HEK293 (cell line): Measurements from ENCODE around the gene TAS1R2.
"Not testable (repeated sequence)": the region's sequence is repeated elsewhere in the genome, so short reads cannot be mapped to it uniquely, and the experiment has no call there.

ENCODE experiments used
- CTCF ChIA-PET: fragments of 350-600 bp; formaldehyde crosslinking; extraction: SDS; loops from one replicate; lab custom pipeline; 2021; ENCODE audit warnings: antibody characterized with exemption; lab: Yijun Ruan, JAX
- POLR2A ChIA-PET: fragments of 300-600 bp; formaldehyde crosslinking; extraction: SDS; loops from one replicate; lab custom pipeline; 2020; ENCODE audit warnings: antibody characterized with exemption, inconsistent platforms; lab: Yijun Ruan, JAX
- H3K27ac ChIP-seq: fragments of 200-500 bp; sonication (Bioruptor generic); 2 replicates; pipeline ENCODE4 v1.5.1; 2014; ENCODE audit warnings: low read depth, low read length, control low read depth, inconsistent platforms; ENCODE audit errors: extremely low read depth
- H3K36me3 ChIP-seq, 2 experiments: fragments of 200-500 bp in 1 of 2; sonication (Bioruptor generic) in 1 of 2; 1 replicate in 1 of 2; 2 replicates in 1 of 2; pipeline ENCODE4 v1.5.1; 2014 to 2017; ENCODE audit warnings: inconsistent platforms in 2 of 2, low read length in 2 of 2; ENCODE audit not compliant: control insufficient read depth in 2 of 2, insufficient read depth in 1 of 2
- H3K4me1 ChIP-seq: fragments of 200-500 bp; sonication (Bioruptor generic); 2 replicates; pipeline ENCODE4 v1.5.1; 2014; ENCODE audit warnings: mild to moderate bottlenecking, low read length, inconsistent platforms; ENCODE audit not compliant: control insufficient read depth, insufficient read depth
- H3K4me3 ChIP-seq: 2 replicates; pipeline ENCODE4 v1.5.1; 2011; ENCODE audit warnings: low read depth, mild to moderate bottlenecking, control low read depth, low read length, moderate library complexity
- H3K9me3 ChIP-seq: fragments of 200-500 bp; sonication (Bioruptor generic); 2 replicates; pipeline ENCODE4 v1.5.1; 2014; ENCODE audit warnings: low read depth, low read length, inconsistent platforms; ENCODE audit not compliant: control insufficient read depth, insufficient read depth
- KLF10 ChIP-seq: fragments of 450-650 bp; IDR thresholded peaks from 2 replicates; pipeline ENCODE4 v1.5.1; 2018; ENCODE audit warnings: missing biosample characterization, mild to moderate bottlenecking, missing genetic modification characterization
- KLF8 ChIP-seq: fragments of 450-650 bp; formaldehyde crosslinking; IDR thresholded peaks from 2 replicates; pipeline ENCODE4 v1.5.1; 2016; ENCODE audit warnings: missing biosample characterization, missing genetic modification characterization
- OSR2 ChIP-seq: fragments of 450-650 bp; formaldehyde crosslinking; IDR thresholded peaks from 2 replicates; pipeline ENCODE4 v1.5.1; 2016; ENCODE audit warnings: missing biosample characterization, missing genetic modification characterization
- SETDB1 ChIP-seq: IDR thresholded peaks from one replicate; pipeline ENCODE4 v1.6.1; 2017; ENCODE audit warnings: mild to moderate bottlenecking, low read length, moderate library complexity, mixed read lengths; ENCODE audit not compliant: insufficient read length
- TRIM28 ChIP-seq: IDR thresholded peaks from 2 replicates; pipeline ENCODE4 v1.6.1; 2011; ENCODE audit warnings: low read length, control low read depth, borderline replicate concordance
- ZNF132 ChIP-seq: fragments of 450-650 bp; formaldehyde crosslinking; IDR thresholded peaks from 2 replicates; pipeline ENCODE4 v1.5.1; 2017; ENCODE audit warnings: missing biosample characterization, missing genetic modification characterization, borderline replicate concordance
- ZNF146 ChIP-seq: fragments of 450-650 bp; formaldehyde crosslinking; IDR thresholded peaks from 2 replicates; pipeline ENCODE4 v1.5.1; 2016; ENCODE audit warnings: missing biosample characterization, missing genetic modification characterization
- ZNF549 ChIP-seq: fragments of 450-650 bp; IDR thresholded peaks from 2 replicates; pipeline ENCODE4 v1.5.1; 2018; ENCODE audit warnings: missing biosample characterization, missing genetic modification characterization, mild to moderate bottlenecking, inconsistent platforms, moderate library complexity
- ZNF596 ChIP-seq: fragments of 450-650 bp; IDR thresholded peaks from 2 replicates; pipeline ENCODE4 v1.5.0; 2018; ENCODE audit warnings: missing biosample characterization, mild to moderate bottlenecking, missing genetic modification characterization, moderate library complexity
- ZNF624 ChIP-seq: fragments of 450-650 bp; formaldehyde crosslinking; IDR thresholded peaks from 2 replicates; pipeline ENCODE4 v1.5.1; 2017; ENCODE audit warnings: missing biosample characterization, missing genetic modification characterization
- ZNF747 ChIP-seq: fragments of 450-650 bp; formaldehyde crosslinking; IDR thresholded peaks from 2 replicates; pipeline ENCODE4 v1.5.1; 2016; ENCODE audit warnings: missing biosample characterization, missing genetic modification characterization
- ZNF837 ChIP-seq: fragments of 450-650 bp; formaldehyde crosslinking; IDR thresholded peaks from 2 replicates; pipeline ENCODE4 v1.5.1; 2016; ENCODE audit warnings: missing biosample characterization, missing genetic modification characterization
- ZXDB ChIP-seq: fragments of 450-650 bp; formaldehyde crosslinking; IDR thresholded peaks from 2 replicates; pipeline ENCODE4 v1.5.1; 2016; ENCODE audit warnings: missing biosample characterization, missing genetic modification characterization
- TF ChIP-seq, protein P1 (sequence below): fragments of 450-650 bp; formaldehyde crosslinking; IDR thresholded peaks from 2 replicates; pipeline ENCODE4 v1.5.1; 2016; ENCODE audit warnings: missing biosample characterization, missing genetic modification characterization, low read depth
- TF ChIP-seq, protein P2 (sequence below): fragments of 450-650 bp; formaldehyde crosslinking; optimal IDR thresholded peaks from 2 replicates; pipeline ENCODE3; 2016; ENCODE audit warnings: missing biosample characterization, mild to moderate bottlenecking, missing genetic modification characterization
- TF ChIP-seq, protein P3 (sequence below): fragments of 450-650 bp; formaldehyde crosslinking; IDR thresholded peaks from 2 replicates; pipeline ENCODE4 v1.5.1; 2016; ENCODE audit warnings: missing biosample characterization, missing genetic modification characterization
- TF ChIP-seq, protein P4 (sequence below): fragments of 450-650 bp; formaldehyde crosslinking; IDR thresholded peaks from 2 replicates; pipeline ENCODE4 v1.5.1; 2017; ENCODE audit warnings: missing biosample characterization, missing genetic modification characterization
- TF ChIP-seq, protein P5 (sequence below): fragments of 450-650 bp; formaldehyde crosslinking; IDR thresholded peaks from 2 replicates; pipeline ENCODE4 v1.5.1; 2017; ENCODE audit warnings: missing biosample characterization, missing genetic modification characterization
- TF ChIP-seq, protein P6 (sequence below): fragments of 450-650 bp; formaldehyde crosslinking; IDR thresholded peaks from 2 replicates; pipeline ENCODE4 v1.5.1; 2016; ENCODE audit warnings: missing biosample characterization, missing genetic modification characterization

Gene TAS1R2

DNA sequence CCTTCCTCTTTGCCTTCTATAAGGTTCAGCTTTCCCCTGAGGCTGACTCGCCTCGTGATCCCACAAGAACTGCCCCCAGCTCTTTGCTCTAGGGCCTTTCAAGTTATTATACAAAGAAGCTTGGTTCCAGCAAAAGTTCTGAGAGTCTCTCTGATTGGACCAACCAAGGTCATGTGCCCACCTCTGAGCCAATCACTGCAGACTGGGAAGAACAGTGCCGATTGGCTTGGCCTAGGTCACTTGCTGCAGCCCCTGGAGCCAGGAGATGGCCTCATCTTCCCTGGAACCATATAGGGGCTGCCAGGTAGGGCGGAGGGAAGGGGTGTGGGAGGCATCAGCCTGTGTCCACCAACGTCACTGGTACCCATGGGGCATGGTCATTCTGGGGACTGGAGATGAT, 22.8 kb downstream of the TAS1R2 start:
- ChIA-PET CTCF (interaction anchor here (0.9 to 1.2 kb wide), 3 partner anchors 13 to 77 kb away, joined by 3 to 5 read pairs (median 3); no protein-coding TSS in a partner anchor), POLR2A (no interaction called here)
- Histone ChIP-seq H3K4me3 (no peak overlapping the region), H3K36me3 (no peaks in the 10 kb centered on the region), H3K27ac (no peak overlapping the region)
- TF ChIP-seq ZNF146 (tag by site-specific recombination) (no peak), ZNF596 (no peak), ZNF624 (tag by site-specific recombination) (no peak), ZNF549 (tag by site-specific recombination) (no peak), KLF10 (tag by site-specific recombination) (no peak), KLF8 (tag by site-specific recombination) (no peak), ZNF132 (tag by site-specific recombination) (no peak), TRIM28 (no peak), OSR2 (tag by site-specific recombination) (no peak)
- TF ChIP-seq, protein P1, sequence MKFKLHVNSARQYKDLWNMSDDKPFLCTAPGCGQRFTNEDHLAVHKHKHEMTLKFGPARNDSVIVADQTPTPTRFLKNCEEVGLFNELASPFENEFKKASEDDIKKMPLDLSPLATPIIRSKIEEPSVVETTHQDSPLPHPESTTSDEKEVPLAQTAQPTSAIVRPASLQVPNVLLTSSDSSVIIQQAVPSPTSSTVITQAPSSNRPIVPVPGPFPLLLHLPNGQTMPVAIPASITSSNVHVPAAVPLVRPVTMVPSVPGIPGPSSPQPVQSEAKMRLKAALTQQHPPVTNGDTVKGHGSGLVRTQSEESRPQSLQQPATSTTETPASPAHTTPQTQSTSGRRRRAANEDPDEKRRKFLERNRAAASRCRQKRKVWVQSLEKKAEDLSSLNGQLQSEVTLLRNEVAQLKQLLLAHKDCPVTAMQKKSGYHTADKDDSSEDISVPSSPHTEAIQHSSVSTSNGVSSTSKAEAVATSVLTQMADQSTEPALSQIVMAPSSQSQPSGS: no peak
- TF ChIP-seq, protein P2, sequence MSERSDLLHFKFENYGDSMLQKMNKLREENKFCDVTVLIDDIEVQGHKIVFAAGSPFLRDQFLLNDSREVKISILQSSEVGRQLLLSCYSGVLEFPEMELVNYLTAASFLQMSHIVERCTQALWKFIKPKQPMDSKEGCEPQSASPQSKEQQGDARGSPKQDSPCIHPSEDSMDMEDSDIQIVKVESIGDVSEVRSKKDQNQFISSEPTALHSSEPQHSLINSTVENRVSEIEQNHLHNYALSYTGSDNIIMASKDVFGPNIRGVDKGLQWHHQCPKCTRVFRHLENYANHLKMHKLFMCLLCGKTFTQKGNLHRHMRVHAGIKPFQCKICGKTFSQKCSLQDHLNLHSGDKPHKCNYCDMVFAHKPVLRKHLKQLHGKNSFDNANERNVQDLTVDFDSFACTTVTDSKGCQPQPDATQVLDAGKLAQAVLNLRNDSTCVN (tag by site-specific recombination): no peak
- TF ChIP-seq, protein P3, sequence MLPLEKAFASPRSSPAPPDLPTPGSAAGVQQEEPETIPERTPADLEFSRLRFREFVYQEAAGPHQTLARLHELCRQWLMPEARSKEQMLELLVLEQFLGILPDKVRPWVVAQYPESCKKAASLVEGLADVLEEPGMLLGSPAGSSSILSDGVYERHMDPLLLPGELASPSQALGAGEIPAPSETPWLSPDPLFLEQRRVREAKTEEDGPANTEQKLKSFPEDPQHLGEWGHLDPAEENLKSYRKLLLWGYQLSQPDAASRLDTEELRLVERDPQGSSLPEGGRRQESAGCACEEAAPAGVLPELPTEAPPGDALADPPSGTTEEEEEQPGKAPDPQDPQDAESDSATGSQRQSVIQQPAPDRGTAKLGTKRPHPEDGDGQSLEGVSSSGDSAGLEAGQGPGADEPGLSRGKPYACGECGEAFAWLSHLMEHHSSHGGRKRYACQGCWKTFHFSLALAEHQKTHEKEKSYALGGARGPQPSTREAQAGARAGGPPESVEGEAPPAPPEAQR (tag by site-specific recombination): no peak
- TF ChIP-seq, protein P4, sequence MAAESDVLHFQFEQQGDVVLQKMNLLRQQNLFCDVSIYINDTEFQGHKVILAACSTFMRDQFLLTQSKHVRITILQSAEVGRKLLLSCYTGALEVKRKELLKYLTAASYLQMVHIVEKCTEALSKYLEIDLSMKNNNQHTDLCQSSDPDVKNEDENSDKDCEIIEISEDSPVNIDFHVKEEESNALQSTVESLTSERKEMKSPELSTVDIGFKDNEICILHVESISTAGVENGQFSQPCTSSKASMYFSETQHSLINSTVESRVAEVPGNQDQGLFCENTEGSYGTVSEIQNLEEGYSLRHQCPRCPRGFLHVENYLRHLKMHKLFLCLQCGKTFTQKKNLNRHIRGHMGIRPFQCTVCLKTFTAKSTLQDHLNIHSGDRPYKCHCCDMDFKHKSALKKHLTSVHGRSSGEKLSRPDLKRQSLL (tag by site-specific recombination): no peak
- TF ChIP-seq, all 188 proteins: peak for 0
- Histone ChIP-seq H3K4me1 (no peaks in the 10 kb centered on the region), H3K9me3 (no peaks in the 10 kb centered on the region)

DNA sequence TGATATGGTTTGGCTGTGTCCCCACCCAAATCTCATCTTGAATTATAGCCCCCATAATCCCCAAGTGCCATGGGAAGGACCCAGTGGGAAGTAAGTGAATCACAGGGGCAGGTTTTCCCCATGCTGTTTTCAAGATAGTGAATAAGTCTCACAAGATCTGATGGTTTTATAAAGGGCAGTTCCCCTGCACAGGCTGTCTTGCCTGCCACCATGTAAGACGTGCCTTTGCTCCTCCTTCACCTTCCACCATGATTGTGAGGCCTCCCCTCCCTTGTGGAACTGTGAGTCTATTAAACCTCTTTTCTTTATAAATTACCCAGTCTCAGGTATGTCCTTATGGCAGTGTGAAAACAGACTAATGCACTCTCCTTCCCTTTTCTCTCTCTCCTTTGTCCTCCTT, 27.1 kb downstream of the TAS1R2 start:
- POLR2A ChIA-PET, H3K27ac ChIP-seq, H3K9me3 ChIP-seq, CTCF ChIA-PET: not testable (repeated sequence)
- TF ChIP-seq SETDB1: peak; percentile 22
- TF ChIP-seq, all 188 proteins: peak for 1; not testable (repeated sequence) for 187
- not testable (repeated sequence) for H3K4me3 ChIP-seq, H3K36me3 ChIP-seq, H3K4me1 ChIP-seq

DNA sequence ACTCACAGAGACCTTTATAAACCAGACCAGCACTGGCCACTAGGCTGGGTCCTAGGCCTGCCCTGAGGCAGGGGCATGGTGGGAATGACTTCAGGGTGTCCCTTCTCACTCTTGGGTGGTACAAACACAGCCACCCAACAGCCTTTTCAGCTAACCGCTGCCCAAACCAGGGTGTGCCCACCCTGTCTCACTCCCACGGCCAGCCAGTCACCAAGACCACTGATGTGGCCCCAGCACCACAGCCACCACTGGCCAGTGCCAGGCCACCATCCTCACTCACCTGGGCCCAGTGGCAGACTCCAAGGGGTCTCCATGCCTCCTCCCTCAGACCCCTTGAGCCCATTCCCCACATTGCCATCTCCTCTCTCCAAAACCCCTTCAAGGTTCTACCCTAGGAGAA, 27.8 kb downstream of the TAS1R2 start:
- CTCF ChIA-PET: no interaction called here
- TF ChIP-seq ZNF747 (tag by site-specific recombination) (no peak), ZNF837 (tag by site-specific recombination) (no peak), ZXDB (tag by site-specific recombination) (no peak)
- TF ChIP-seq, protein P5, sequence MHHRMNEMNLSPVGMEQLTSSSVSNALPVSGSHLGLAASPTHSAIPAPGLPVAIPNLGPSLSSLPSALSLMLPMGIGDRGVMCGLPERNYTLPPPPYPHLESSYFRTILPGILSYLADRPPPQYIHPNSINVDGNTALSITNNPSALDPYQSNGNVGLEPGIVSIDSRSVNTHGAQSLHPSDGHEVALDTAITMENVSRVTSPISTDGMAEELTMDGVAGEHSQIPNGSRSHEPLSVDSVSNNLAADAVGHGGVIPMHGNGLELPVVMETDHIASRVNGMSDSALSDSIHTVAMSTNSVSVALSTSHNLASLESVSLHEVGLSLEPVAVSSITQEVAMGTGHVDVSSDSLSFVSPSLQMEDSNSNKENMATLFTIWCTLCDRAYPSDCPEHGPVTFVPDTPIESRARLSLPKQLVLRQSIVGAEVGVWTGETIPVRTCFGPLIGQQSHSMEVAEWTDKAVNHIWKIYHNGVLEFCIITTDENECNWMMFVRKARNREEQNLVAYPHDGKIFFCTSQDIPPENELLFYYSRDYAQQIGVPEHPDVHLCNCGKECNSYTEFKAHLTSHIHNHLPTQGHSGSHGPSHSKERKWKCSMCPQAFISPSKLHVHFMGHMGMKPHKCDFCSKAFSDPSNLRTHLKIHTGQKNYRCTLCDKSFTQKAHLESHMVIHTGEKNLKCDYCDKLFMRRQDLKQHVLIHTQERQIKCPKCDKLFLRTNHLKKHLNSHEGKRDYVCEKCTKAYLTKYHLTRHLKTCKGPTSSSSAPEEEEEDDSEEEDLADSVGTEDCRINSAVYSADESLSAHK (tag by site-specific recombination): no peak
- TF ChIP-seq, protein P6, sequence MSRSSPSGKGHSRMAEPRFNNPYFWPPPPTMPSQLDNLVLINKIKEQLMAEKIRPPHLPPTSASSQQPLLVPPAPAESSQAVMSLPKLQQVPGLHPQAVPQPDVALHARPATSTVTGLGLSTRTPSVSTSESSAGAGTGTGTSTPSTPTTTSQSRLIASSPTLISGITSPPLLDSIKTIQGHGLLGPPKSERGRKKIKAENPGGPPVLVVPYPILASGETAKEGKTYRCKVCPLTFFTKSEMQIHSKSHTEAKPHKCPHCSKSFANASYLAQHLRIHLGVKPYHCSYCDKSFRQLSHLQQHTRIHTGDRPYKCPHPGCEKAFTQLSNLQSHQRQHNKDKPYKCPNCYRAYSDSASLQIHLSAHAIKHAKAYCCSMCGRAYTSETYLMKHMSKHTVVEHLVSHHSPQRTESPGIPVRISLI (tag by site-specific recombination): no peak

More for the DNA sequence above, 27.8 kb downstream of the TAS1R2 start:
- Histone ChIP-seq H3K9me3 (no peaks in the 10 kb centered on the region), H3K4me1 (no peaks in the 10 kb centered on the region), H3K27ac (no peak overlapping the region), H3K4me3 (no peak overlapping the region), H3K36me3 (no peaks in the 10 kb centered on the region)
- POLR2A ChIA-PET: no interaction called here
